GM19043 (cell line): ENCODE results near the gene VPS13C.
"Not testable (repeated sequence)": the region's sequence is repeated elsewhere in the genome, so short reads cannot be mapped to it uniquely, and the experiment has no call there.

ENCODE experiments used
- ATAC-seq: cut with Tn5 transposase; IDR thresholded peaks from one replicate; pipeline ENCODE4 v1.9.1; 2021; ENCODE audit warnings: low read depth; ENCODE audit not compliant: unreplicated experiment

The VPS13C gene

DNA sequence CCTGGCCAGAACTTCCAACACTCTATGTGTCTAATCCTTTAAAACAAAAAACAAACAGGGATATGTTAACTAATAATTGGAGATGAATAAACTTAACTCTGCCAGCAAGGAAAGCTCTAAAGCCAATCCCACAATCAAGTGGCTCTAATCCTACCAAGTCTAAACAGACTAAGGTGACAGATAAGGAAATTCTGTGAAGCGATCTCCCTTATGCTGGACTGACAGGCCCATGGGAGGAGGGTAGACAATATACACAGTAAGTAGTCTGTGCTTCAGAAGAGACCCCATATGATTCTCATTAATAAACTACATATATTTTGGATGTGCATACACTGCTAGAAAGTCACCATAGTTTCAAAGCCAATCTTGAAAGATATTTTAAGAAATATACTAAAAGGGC lies 10.1 kb downstream of the VPS13C start:
- no peak for ATAC-seq

DNA sequence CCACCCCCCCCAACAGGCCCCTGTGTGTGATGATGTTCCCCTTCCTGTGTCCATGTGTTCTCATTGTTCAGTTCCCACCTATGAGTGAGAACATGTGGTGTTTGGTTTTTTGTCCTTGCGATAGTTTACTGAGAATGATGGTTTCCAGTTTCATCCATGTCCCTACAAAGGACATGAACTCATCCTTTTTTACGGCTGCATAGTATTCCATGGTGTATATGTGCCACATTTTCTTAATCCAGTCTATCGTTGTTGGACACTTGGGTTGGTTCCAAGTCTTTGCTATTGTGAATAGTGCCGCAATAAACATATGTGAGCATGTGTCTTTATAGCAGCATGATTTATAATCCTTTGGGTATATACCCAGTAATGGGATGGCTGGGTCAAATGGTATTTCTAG lies 12.0 kb downstream of the VPS13C start:
- ATAC-seq: not testable (repeated sequence)

DNA sequence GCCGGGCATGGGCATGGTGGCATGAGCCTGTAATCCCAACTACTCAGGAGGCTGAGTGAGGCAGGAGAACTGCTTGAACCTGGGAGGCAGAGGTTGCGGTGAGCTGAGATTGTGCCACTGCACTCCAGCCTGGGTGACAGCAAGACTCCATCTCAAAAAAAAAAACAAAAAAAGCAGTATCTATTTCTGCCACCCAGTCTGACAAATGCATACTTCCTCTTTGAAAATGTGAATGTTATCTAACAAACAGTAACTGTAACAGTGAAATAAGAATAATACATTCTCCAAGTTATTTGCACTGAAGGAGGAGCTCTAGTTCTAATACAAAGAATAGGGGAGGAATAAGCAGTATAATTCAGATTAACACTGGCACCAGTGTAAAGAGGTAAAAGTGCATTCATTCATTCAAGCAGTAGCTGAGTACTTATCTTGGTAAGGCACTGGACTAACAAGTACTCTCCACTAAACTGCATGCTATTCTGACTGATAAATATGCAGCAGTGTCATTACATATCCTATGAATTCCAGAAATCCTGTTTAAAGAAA lies 12.9 kb downstream of the VPS13C start:
- no peak for ATAC-seq

DNA sequence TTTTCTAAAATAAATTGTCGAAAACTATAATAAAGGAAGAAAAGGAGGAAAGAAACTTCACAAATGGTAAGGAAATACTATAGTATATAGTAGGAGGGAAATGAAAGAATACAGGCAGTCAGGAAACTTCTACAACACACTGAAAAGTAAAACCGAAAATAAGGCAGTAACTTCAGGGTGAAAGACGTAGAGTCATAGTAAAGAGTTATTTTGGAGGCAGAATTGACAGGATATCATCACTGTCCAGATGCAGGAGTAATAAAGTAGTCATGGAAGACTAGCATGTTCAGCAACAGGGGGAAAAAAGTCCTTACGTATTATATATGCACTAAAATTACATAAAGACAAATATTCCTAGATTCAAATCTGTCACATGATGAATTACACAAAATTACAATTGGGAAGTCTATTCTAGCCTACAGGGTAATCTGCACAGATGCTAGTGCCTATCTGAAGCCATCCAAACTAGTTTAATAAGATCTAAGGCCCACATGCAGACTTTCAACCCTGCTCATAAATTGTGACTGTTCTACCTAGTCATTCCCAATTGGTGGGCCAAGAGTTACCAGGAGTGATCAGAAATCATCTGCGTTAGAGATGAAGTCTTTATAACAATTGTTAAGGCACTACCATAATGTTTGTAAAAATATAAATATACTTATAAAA lies 14.0 kb downstream of the VPS13C start:
- ATAC-seq: peak; percentile 77

DNA sequence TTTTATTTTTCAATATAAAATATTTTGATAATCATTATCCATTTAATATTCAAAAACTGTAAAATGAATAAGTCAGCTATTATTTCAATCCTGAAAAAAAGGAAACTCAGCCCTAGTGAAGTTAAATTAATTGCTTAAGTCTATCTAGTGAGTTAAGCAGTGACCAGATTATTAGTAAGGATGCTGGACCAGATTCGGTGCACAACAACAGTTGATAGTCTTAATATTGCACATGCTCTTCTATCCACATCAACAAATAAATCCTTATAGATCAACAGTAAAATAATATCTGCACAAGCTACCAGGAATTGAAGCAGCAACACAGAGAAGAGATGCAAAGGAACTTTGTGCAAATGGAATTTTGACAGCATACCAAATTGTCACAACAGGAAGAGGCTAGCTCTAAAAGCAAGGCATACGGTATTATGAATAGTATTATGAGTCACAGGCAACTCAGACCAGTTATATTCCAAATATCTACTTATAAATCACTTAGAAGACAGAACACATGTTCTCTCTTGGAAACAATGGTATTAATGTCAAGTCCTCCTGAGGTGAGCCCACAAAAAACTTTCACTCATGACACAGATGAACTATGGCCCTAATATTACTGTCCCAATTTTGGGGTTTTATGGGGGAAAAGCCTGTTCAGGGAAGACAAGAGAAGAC lies 24.9 kb downstream of the VPS13C start:
- no peak for ATAC-seq

DNA sequence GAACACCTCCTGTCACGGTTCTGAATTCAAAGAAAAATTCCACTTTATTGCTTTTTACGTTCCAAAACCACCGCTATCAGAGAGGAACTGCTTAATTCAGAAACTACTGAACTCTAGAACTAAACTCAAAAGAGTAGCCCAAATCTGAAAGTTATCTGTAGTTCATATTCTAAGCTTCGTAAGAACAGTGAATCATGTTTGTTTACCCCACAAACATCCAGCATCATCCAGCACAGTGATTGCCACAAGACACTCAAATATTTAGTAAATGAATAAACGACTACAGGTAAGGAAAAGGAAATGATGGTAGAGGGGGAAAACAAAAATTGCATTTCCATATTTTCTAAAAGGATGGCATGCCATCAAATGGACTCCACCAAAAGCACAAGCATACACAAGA lies 32.3 kb downstream of the VPS13C start:
- ATAC-seq: no peak

DNA sequence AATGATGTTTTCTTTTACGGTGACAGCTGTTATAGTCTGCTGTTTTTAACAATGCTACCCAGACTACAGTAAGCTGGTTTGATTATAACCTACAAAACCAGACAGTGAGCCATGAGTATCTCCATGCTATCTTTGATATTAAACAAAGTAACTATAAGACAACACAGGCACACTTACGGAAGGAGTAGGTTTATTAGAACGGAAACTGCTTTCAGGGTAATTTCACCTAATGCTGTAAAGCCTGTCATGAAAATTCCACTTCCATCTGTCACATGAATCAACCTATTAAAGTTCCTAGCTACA lies 33.0 kb downstream of the VPS13C start:
- no peak for ATAC-seq

DNA sequence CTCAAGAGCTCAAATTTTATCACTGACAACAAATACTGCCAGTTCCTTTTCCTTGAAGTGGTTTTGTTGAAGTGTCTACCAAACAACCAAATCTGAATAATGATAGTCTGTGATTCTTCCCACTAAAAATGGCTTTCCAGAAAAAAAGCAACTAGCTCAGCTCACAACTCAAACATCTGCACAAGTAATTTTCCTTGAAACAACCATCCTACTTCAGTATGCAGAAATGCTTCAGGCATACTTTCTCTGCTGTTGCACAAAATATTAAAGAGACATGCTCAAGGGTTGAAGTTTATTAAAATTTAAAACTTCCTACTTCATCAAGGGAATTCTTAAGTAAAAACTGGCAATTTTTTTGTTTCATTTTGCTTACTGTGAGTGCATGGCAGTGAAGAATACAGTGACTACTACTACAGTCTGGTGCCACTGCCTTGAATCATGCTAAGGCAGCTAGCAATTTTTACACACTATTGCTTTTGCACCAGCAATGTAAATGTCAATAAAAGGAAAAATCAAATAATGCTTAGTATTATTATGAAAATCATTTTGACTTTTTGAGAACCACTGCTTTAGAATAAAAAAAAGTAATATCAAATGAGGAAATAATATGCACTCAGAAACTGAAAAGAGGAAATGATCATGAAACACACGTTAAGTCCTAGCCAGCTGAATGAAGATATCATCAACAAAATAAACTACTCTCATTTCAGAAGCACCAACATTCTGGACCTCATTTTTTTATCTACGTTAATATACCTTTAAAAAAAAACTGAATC lies 33.6 kb downstream of the VPS13C start:
- no peak for ATAC-seq

DNA sequence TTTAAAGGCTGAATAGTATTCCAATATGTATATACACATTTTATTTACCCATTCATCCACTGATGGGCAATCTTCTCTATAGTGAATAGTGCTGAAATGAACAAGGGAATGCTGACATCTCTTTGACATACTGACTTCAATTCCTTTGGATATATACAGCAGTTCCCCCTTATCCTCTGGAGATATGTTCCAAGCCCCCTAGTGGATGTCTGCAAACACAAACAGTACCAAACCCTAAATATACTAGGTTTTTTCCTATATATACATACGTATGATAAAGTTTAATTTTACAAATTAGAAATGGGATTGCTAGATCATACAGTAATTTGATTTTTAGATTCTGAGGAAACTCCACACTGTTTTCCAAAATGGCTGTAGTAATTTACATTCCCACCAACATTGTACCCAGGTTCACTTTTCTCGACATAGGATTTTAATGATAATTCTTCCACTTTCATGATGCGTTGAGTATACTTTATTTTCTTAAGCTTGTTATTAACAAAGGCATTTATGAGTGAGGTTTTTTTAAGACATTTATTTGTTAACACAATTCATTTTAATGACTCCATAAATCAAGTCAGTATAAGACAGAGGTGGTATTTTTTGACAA lies 38.2 kb downstream of the VPS13C start:
- no peak for ATAC-seq

DNA sequence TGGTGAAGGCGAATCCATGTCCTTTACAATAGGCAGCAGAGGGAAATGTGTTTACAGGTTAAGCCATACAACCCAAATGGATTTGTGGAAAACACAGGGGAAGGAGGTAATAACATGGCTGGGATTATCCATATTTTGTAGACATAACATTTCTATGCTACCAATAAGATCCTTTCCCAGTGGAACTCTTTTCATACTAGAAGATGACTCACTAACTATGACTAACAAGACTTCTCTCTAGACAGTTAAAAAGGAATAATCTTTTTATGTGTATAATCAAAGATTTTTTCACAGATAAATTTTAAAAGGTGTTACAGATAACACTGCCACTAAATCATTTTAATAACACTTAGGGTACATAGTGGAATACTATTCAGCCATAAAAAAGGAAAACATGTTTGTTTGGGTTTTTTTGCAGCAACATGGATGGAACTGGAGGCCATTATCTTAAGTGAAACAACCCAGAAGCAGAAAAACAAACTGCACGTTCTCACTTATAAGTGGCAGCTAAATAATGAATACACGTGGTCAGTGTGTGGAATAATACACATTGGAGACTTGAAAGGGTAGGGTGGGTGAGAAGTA lies 39.6 kb downstream of the VPS13C start:
- ATAC-seq: no peak

DNA sequence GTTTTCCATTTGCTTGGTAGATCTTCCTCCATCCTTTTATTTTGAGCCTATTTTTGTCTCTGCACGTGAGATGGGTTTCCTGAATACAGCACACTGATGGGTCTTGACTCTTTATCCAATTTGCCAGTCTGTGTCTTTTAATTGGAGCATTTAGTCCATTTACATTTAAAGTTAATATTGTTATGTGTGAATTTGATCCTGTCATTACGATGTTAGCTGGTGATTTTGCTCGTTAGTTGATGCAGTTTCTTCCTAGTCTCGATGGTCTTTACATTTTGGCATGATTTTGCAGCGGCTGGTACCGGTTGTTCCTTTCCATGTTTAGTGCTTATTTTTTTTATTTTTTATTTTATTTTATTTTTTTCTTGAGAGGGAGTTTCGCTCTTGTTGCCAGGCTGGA lies 54.9 kb downstream of the VPS13C start:
- ATAC-seq: not testable (repeated sequence)

DNA sequence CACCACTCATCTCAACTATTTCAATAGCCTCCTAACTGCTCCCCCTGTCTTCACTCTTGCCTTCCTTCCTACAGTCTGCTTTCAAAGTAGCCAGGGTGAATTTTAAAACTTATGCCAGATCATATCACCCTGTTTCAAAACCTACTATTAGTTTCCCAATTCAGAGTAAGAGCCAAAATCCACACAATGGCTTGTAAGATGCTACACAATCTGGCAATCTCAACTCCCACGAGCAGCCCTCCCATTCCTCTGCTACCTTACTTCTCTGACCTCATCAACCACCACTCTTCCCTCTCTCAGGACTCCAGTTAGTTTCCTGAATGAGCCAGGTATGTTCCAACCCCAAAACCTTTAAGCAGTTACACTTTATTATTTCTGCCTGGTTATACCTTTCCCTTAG lies 62.5 kb downstream of the VPS13C start:
- ATAC-seq: no peak

DNA sequence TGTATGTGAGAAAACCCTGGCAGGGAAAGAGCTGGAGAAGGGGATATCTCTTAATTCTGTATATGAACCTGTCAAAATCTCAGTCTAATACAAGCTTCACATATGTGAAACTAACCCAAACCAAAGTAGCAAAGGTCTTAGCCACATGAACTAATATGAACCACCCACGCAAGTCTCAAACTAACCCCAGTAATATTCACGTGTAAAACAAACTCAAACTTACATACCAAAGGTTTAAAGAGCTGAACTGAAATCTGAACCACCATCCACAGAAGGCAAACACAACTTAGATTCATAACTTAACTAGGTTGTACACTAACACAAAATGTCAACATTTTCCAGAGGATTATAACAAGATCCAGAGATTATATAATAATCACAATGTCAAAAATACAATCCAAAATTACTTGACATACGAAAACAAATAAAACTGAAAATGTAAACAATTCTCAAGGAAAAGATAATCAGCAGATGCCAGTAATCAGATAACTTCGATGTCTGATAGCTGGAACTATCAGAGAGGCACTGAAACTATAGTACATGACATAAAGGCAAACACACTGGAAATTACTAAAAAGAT lies 64.1 kb downstream of the VPS13C start:
- no peak for ATAC-seq

DNA sequence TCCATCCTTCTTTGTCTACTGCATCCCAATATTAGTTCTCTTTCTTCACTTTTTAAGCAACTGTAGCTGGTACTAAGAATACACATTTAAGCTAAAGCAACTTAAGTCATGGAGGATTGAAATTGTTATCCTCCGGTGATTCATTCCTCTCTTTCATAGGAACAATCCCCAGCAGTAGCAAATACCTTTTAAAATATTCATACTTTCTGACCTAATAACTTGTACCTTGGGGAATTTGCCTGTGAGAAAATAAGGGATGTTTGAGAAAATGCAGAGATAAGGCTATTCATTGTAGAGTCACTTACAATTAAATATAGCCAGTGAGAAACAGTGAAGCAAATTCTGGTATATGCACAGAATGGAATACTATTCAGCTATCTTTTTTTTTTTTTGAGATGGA lies 66.0 kb downstream of the VPS13C start:
- ATAC-seq: no peak

DNA sequence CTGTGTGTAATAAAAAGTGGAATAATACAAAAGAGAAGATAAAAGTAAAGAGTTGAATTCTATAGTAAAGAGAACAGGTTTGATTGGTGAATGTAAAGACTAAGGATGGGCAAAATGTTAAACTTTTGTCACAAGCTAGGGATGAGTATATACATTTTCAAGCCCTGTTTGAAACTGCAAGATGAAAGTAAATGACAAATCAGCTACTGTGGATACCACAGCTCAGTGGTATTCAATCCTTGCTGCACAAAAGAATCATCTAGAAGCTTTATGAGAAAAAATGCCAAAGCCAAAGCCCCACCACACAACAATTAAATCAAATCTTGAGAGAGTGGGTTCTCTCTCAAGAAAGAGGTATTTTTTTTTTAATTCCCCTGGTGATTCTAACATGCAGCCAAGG lies 67.7 kb downstream of the VPS13C start:
- ATAC-seq: no peak

DNA sequence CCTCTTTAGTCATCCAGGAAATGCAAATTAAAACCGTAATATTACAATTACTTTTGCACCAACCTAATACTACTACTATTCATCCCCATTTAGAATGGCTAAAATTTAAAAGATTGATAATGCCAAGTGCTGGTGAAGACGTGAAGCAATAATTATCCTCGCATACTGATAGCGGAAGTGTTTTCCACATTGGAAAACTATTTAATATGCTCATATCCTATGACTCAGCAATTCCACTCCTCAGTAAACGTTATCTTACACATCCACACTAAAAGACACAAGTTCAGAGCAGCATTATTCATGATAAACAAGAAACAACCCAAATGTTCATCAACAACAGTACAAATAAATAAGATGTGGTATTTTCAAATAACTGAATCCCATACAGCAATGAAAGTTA lies 70.6 kb downstream of the VPS13C start:
- no peak for ATAC-seq

DNA sequence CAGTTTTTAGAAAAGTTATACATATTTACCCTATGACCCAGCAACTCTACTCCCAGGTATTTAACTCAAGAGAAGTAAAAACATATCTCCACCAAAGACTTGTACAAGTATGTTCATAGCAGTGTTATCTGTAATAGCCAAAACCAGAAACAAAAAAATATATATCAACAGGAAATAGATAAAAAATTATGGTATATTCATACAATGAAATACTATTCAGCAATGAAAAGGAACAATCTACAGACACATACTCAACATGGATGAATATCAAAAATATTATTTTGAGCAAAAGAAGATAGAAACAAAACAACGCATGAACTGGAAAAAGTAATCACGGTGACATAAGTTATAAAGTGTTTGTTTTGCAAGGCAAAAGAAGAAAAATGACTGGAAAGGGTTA lies 72.4 kb downstream of the VPS13C start:
- no peak for ATAC-seq

DNA sequence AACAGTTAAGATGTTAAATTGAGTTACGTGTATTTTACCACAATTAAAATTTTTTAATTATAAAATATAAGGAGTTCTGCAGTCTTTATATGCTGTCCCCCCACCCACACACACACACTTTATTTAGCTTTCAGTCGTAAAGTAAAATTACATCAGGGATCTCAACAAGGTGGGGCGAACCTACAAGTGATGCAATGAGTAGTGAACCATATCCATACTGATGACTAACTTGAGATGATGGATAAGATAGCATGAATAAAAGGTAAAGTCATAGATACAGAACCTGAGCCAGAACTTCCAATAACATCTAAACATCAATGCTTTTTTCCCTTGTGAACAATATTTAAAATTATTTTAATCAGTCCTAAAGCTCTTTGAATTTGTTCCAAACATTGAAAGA lies 77.2 kb downstream of the VPS13C start:
- ATAC-seq: no peak

DNA sequence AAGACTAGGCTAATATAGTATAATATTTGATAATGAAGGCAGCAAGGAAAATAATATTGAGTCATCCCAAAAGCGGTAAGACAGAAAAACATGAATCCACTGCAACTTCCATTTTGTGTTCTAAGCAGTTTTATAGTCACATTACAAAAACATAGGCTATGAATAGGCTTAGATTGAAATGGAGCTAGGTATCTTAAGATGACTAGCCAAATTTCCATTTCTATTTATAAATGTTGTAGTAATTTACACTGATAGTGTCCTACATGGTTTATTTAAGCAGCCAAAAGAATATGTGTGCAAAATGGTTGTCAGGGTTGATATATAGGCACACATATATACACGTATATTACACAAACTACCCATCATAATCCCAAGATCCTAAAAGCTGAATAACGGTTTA lies 82.0 kb downstream of the VPS13C start:
- ATAC-seq: no peak

DNA sequence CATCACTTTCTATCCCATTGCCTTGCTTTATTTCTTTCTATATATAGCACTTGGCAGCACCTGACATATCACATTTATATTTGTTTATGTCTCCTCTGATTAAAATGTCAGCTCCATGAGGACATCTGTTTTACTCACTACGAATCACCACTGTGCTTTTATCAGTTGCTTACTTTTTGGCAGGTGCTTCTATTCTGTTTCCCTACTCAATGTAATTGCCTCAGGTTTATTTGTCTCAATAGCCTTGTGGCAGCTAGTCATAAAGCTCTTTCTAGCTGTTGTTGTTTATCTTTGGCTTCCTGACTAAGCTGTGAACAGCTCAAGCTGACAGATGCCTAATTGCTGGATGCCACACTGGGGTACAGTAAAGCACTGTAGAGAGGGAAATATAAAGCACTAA lies 85.5 kb downstream of the VPS13C start:
- no peak for ATAC-seq

DNA sequence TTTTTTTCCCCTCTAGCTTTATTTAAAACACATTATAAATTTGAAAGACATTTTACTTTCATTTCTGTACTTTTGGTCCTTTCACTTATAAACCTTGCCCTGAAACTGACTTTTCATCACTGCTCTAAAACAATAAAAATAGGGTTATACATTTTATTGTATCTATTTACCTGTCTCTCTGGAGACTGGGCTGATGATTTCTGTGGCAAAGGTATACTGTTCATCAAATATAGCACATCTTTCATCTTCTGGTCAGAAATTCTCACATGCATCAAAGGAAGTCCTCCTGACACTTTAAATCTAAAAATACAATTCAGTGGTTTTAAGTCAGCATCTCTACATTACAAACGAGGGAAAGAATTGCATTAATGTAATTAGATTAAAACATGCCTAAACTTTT lies 86.1 kb downstream of the VPS13C start:
- no peak for ATAC-seq
